ENCODE data around the gene TRAPPC3L.

DNA sequence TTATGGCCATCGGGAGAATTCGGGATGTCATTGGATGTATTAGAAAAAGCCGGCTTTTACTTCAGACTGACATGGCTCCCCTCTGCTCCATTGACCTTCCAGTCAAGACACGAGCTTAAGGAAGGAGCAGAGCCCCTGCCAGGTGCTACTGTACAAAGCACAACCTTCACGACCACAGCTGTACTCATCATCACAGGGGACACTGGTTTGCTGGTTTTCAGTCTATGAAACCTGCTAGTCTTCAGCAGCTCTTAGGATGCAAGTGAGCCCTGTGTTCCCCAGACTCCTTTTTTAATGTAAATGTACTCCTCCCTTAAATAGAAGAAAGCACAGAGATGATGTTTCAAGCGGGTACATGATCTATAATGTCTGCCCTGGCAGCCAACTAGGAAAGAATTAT lies 1.9 kb upstream of the TRAPPC3L start:
- TF ChIP-seq POLR2A (IDR thresholded peaks at IDR 0.05; ENCODE audit: low read depth, low read length): no peak
- no peak for TF ChIP-seq POLR2AphosphoS5 (IDR thresholded peaks at IDR 0.05; ENCODE audit: low read depth, low read length)
